ENCODE data around the gene IGSF23.

IGSF23 gene, protein sequence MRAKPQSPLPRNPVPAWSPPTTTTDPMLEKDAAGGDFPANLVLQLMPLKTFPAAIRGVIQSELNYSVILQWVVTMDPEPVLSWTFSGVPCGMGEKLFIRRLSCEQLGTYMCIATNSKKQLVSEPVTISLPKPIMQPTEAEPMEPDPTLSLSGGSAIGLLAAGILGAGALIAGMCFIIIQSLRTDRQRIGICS

DNA sequence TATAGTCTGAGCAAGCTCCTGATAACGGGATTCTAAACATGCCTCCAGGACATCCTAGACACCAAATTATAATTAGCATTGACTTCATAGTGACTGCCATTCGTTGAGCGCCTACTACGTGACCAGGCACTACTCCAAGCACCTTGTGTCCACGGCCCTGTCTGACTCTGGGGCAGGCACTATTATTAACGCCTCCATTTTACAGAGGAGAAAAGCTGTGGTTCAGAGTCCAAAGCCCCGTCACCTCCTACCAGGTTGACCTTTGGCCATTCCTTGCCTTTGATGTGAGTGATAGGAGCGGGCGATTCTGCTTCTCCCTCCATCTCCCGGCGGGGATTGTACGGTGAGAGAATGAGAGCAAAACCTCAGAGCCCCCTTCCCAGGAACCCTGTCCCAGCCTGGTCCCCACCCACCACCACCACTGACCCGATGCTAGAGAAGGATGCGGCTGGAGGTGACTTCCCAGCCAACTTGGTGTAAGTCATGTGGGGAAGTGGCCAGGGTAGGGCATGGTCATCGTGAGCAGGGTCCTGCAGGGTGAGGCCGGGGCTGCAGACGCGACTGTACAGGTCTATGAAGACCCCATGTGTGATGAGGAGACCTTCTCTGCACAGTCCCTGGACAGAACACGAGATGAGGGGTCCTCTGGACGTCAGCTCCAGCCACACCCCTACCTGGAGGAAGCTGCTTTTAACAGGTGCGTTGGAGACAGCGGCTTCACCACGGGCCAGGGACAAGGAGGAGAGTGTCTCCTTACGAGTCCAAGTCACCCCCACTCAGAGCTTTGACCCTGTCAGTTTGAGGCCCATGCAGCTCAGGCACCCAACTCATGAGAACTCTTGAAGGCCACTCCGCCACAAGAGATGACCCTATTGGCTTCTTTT is at the start of gene IGSF23:
Gene IGSF23, plus strand, starts transcription at position 269 of the 884 bp plus-strand sequence. Its CDS starts 83 bp downstream, at position 352.
- DNase-seq (ENCODE audit: low spot score): no peak

DNA sequence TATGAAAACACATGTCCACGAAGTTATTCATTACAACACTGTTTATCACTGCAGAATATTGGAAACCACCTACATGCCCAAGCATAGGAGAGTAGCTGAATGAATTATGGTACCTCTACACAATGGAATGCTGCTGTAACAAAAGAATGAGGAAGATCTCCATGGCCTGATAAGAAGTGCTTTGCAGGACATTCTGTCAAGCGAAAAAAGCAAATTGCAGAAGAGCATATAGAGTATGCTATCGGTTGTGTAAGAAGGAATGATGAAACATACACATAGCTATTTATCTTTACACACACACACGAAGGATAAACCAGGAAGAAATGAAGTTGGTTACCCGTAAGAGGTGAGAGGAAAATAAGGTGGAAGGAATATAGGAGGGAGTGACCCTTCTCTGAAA is 46.4 kb upstream of the IGSF23 start:
- no peak for DNase-seq (ENCODE audit: low spot score)

DNA sequence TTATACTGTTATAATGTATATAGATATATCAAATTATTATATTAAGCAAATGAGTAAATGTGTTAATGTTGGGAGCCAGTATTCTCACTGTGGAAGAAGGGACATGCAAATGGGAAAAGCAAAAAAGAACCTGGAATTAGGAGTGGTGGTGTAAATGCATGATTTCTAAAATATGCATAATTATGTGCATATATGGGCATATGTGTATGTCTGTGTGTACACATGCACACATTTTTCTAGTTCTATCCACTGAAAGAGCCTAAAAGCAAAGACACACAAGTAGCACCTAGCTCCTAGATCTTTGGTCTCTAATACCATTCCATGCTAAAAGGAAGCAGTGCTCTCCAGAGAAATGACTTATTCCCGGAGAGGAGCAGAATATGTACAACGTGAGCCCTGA is 45.6 kb upstream of the IGSF23 start:
- DNase-seq (ENCODE audit: low spot score): no peak

DNA sequence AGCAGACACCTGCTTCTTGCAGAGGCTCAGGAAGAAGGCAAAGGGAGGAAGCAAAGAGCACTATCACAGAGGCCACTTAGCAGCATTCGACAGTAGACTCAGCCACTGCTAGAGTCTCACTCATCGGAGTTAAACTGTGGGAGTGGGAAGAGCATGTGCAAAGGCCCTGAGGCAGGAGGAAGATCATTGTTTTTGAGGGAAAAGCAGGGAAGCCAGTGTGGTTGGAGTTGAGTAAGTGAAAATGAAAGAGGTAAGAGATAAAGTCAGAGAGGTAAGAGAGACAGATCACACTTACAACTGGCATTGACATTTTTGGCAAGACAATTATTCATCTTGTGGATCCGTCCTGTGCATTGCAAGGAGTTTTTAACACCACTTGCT is 42.8 kb upstream of the IGSF23 start:
- no peak for DNase-seq (ENCODE audit: low spot score)

DNA sequence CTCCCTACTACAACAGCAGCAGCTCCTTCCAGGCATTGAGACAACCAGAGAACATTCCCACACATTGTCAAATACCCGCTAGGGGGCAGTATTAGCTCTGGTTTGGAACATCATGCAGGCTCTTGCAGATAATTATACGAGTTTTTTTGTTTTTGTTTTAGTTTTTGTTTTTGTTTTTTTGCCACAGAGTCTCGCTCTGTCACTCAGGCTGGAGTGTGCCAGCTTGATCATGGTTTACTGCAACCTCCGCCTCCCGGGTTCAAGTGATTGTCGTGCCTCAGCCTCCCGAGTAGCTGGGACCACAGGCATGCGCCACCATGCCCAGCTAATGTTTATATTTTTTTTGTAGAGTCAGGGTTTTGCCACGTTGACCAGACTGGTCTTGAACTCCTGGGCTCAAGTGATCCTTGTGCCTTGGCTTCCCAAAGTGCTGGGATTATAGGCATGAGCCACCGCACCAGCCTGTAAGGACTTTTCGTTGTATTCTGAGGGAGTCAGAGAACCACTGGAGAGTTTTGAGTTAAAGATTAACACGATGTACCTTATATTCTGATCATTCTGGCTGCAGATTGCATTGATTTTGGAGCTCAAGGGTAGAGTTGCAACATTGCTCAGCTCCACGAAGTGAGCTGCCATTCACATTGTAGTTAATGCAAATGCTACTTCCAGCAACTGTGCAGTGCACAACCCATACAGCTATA is 42.2 kb upstream of the IGSF23 start:
- peak; percentile 58 for DNase-seq (ENCODE audit: low spot score)

DNA sequence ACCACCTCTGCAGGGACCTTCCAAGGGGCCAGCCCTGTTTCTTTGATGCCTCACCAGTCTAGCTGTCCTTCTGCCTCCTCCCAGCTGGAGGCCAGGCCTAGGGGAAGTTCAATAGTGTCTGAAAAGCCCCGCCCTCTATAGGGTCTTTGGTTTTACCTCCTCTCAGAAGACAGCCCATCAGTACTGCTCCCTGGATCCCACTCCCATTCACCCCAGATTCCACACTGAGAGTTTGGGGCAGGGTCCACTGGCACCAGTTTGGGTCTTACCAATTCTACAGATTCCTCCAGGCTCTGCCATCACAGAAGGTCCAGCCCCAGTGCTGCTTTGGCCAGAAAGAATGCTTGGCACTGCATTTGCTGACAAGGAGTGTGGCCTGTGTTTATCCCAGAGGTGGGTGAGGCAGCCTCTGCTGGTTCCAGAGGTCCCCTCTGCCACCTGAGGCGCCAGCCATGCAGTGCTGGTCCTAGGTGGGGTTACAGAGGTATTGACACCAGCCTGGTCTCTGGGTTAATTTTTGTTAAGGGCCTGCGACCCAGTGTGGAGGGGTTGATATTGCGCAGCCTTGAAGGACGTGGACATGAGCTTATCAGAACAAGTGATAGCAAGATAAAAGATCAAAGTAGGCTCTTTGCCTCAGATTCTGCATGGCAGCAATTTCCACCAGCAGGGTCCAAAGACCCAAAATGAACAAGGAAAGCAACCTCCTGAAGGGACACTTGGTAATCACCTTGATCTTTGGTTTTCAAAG is 41.4 kb upstream of the IGSF23 start:
- no peak for DNase-seq (ENCODE audit: low spot score)

DNA sequence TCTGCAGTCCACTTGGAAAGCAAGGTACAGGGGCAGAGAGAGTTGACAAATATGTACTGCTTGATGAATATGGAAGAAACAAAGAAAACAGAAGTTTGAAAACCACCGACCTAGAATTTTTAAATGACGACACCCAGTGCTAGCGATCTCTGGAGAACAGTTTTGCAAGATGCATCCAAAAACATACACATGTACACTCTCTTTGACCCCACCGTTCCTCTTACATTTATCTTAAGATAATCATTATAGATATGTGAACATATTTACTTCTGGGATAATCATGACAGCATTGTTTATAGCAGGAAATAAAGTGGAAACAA is 40.8 kb upstream of the IGSF23 start:
- DNase-seq (ENCODE audit: low spot score): no peak

DNA sequence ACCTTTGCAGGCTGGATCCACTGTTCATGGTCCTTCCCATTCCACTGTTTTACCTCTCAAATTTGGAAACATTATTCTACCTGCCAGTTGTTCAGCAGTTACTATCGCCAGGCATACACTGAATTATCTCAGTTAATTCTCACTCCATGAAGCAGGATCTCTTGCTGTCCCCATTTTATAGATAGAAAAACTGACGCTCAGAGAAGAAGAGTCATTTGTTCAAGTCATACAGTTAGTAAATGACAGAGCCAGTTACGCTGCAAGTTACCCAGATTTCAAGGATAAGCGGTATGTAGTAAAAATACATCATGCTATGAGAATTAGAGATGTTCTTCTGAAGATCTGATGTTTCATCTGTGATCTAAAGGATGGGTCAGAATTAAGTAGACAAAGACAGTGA is 40.2 kb upstream of the IGSF23 start:
- no peak for DNase-seq (ENCODE audit: low spot score)

DNA sequence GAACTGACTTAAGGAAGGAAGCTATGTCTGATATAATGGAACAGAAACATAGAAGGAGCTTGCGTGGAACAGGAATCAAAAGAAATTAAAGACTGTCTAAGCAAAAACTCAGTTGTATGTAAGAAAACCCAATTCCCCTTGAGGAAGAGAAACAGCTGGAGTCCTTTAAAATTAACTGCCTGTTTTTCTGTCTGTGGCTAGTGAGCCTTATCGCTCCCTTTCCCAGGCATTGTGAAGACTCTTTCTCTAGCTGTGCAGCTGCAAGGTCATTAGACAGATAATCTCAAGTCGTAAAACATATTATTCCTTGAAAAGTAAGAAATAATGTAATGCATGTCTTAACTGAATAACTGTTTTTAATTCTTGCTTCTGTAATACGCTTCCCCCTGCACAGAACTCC is 39.7 kb upstream of the IGSF23 start:
- DNase-seq (ENCODE audit: low spot score): no peak

DNA sequence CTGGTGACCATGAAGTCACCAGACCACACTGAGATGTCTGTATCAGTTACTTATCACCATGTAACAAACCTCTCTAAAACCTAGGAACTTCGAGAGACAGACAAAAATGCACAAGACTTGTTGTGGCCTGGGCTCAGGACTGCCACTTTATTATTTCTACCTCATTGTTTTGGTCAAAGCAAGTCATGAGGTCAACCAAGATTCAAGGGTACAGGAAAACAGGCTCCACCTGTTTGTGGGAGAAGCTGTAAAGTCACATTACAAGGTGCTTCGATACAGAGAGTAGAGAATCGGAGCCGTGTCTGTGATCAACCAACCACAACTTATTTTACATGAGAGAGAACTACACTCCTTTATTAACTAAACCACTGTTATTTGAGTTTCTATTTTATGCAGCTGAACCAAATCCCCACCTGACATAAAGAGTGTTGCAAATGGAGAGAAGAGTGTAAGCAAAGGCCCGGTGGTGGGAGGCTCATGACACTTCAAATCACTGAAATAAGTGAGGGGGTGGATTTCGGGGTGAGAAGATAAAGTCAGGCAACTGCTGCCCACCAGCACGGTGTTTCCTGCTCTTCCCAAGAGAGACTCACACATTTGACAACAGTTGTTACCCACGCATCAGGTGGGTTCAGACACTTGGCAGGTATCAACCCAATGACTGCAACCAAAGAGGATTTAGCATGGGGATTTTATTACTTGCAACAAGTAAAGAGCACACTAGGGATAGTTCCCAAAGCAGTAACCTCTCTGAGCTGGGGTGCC is 39.0 kb upstream of the IGSF23 start:
- DNase-seq (ENCODE audit: low spot score): no peak

DNA sequence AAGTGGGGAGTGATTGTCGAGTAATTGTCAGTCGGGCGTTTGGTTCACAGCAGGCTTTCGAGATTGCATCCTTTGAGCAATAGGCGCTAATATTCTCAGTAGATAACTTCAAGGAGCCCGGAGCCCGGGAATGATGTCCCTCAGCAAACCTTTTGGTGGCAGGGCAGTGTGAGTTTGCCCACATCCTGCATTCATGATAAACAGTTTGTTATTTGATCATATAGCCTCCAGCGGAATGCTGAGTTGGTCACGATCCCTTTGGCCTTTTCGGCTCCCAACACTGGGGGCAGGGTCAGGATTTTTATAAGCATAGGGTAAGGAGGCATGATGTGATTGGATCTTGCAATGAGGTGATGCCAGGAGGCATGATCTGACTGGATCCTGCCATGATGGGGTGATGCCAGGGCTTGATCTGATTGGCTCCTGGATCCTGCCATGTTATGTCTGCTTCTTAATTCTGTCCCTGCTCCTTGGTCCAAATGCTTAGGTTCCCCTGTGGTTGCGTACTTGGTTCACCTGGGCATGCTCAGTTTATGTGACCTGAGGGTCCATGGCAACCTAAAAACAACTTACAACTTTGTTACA is 38.2 kb upstream of the IGSF23 start:
- no peak for DNase-seq (ENCODE audit: low spot score)

DNA sequence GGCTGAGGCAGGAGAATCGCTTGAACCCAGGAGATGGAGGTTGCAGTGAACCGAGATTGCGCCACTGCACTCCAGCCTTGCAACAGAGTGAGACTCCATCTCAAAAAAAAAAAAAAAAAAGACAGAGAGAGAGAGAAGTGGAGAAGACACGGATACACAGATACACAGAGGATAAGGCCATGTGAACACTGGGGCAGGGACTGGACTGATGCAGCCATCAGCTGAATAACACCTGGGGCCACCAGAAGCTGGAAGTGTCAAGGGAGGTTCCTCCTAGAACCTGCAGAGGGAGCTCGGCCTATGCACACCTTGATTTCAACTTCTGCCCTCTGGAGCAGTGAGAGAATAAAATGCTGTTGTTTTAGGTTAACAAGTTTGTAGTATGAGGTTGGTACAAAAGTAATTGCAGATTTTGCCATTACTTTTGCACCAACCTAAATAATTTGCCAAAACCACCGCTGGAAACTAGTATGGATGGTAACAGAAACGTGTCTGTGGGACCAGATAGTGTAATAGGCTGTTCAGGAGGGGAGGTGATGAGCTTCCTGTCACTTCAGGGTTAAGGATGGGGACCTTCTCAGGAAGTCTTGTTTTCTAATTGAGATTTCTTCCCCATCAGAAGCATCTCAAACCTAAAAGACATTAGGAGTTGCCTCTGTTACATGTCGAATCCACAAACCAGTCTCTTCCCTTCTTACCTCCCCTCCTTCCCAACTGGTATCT is 36.4 kb upstream of the IGSF23 start:
- no peak for DNase-seq (ENCODE audit: low spot score)

DNA sequence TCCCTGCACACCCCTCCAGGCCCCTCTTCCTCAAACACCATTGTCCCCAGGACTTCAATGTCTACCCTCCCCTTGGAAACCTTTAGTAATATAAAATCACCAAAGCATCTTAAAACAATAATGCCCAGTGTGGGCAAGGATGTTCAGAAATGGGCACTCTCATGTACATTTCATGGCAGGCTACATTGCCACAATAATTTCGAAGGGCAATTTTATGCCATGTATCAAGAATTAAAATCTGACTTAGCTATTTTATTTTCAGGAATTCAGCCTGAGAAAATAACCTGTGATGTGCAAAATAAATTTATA is 35.8 kb upstream of the IGSF23 start:
- no peak for DNase-seq (ENCODE audit: low spot score)

DNA sequence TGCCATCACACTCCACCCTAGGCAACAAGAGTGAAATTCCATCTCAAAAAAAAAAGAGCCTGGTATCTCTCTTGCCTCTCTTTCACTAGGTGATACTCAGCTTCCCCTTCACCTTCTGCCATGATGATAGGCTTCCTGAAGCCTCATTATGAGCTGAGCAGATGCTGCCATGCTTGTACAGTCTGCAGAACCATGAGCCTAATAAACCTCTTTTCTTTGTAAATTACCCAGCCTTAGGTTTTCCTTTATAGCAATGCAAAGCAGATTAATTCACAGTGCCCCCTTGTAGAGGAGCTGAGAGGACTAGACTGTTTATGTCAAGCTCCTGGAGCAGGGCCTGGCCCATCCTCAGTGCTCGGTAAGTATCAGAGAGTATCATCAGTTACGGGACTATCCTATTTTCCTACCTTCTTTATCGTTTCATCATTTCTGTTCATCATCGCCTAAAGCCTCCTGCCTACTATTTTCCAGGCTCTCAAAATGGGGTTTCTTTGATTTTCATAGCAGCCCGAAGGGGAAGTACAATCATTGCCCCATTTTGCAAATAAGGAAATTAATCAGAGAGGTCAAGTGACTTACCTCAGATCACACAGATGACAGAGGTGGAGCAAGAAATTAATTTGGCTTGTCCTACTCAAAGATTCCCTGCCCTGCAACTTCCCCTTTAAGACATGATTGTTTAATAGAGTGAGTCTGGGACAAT is 33.5 kb upstream of the IGSF23 start:
- DNase-seq (ENCODE audit: low spot score): no peak

DNA sequence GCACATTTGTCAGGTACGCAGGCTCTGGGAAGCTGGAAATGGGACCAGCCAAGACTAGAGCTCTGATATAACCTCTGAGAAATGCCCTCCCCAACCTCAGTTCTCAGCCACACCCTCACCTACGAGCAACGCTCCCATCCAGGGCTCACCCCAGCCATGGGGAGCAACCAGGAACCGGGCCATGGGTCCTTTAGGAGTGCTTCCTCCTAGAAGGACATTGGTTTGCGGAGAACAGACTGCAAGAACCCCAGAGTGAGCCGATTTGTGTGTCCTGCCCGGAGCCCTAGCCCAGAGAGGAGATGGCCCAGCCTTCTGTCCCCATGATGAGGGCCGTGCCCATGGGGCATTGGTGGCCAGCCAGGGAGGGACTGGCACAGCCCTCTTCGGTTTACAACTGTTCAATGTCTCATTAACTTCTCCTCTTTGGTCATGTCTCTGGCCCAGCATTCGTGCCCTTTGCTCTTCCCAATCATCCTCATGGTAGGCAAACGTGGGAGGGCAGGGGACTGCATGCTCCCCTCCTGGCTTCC is 32.9 kb upstream of the IGSF23 start:
- no peak for DNase-seq (ENCODE audit: low spot score)

DNA sequence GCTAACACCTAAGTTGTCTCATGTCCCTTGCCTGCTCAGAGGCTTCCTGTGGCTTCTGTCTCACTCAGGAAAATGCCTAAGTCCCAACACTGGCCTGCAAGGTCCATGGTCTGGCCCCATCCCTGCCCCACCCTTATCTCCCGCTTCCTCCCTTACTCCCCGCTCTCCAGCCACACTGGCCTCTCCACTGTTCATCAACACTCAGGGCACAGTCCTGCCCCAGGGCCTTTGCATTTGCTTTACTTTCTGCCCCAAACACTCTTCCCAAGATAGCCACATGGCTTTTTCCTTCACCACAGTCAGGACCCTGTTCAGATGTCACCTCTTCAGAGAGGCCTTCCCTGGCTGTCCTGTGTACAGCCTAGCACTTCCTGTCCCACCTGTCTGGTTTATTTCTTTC is 32.1 kb upstream of the IGSF23 start:
- no peak for DNase-seq (ENCODE audit: low spot score)

DNA sequence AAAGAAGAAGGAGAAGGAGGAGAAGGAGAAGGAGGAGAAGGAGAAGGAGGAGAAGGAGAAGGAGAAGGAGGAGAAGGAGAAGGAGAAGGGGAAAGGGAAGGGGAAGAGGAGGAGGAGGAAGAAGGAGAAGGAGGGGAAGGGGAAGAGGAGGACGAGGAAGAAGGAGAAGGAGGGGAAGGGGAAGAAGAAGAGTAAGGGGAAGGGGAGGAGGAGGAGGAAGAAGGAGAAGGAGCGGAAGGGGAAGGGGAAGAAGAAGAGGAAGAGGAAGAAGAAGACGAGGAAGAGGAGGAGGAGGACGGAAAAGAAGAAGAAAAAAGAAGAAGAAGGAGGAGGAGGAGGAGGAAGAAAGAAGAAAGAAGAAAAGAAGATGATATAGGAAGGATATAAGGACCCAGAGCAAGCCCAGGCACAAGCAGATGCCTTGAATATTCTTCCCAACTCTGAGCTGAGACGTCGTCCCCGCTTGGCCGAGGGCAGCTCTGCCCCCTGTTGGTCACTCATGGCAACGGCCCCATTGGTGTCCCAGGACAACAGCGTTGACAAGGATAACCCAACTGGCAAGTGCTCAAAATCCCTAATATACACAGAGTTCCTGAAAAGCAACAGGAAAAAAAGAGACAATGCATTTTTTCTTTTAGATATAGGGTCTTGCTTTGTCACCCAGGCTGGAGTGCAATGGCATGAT is 30.6 kb upstream of the IGSF23 start:
- no peak for DNase-seq (ENCODE audit: low spot score)

DNA sequence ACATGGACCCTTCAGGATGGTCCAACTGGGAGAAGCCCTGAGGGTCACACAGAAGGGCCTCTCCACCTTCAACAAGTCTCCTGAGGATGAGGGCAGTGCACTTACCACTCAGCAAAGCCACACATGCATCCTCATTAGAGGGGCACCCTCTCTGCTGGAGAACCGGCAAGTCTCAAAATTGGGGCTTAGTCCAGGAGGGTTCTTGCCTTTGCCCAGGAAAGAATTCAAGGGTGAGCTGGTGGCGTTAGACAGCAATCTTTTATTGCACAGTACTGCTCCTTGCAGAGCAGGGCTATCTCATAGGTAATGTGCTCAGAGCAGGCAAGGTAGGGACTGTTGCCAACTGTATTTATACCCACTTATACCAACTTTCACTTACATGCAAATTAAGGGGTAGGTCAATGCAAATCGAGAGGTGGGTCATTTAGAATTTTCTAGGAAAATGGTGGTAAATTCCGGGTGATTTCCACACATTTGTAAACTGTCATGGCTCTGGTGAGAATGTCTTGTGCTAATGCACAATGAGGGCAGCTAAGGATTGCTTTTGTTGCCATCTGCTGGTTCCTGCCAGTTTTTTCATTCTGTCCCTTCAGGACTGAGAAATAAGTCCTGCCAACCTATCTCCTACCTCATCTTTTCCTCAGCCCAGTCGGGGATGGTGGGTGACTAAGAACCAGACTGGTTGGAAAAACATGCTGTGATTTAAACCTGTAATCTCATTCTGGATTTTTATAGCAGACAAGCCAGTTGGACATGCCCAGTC is 27.8 kb upstream of the IGSF23 start:
- DNase-seq (ENCODE audit: low spot score): no peak

All from hematopoietic multipotent progenitor cell treated with erythropoietin and hydrocortisone succinate and interleukin-3 and kit ligand, for 17 days (in vitro differentiated cells).